Activated CD4-positive, alpha-beta T cell treated with anti-CD3 and anti-CD28 coated beads, Interleukin-2, amount 10 ng/mL, durations not matched to agents 7 days and 5 days (primary cell): ENCODE measurements around the gene MAN2A2. TPM values are rescaled to one million over a fixed set of nuclear protein-coding genes. Genes with fewer than 3 reads are reported as not detected.

Experiments used
- CTCF ChIA-PET: fragments of 350-600 bp; sonication (Branson Sonifier 250); formaldehyde crosslinking; loops from one replicate; lab custom pipeline; 2021; ENCODE audit warnings: antibody characterized with exemption; lab: Charles Lee
- POLR2A ChIA-PET: fragments of 350-600 bp; sonication (Branson Sonifier 250); formaldehyde crosslinking; loops from one replicate; lab custom pipeline; 2021; ENCODE audit warnings: antibody characterized with exemption; lab: Charles Lee
- DNase-seq: peaks from one replicate; pipeline ENCODE4 v3.0.0-alpha.2; 2020
- H3K27ac Mint-ChIP-seq: one replicate; pipeline ENCODE4 v1.8.0; 2021; ENCODE audit warnings: mild to moderate bottlenecking, moderate library complexity, mixed read lengths
- H3K27me3 Mint-ChIP-seq: one replicate; pipeline ENCODE4 v1.8.0; 2021; ENCODE audit warnings: mixed read lengths
- H3K36me3 Mint-ChIP-seq: one replicate; pipeline ENCODE4 v1.8.0; 2021; ENCODE audit warnings: low read depth, mixed read lengths
- H3K4me1 Mint-ChIP-seq: one replicate; pipeline ENCODE4 v1.8.0; 2021; ENCODE audit warnings: mixed read lengths
- H3K4me3 Mint-ChIP-seq: one replicate; pipeline ENCODE4 v1.8.0; 2021; ENCODE audit warnings: mild to moderate bottlenecking, moderate library complexity, mixed read lengths
- H3K9me3 Mint-ChIP-seq: one replicate; pipeline ENCODE4 v1.8.0; 2021; ENCODE audit warnings: mixed read lengths
- total RNA-seq, 2 experiments: library from RNA; stranded (reverse); gene quantifications; one replicate each; pipeline ENCODE4 v1.2.3, GENCODE V29; 2021

Gene MAN2A2
- 10 to 100 TPM; 77.4 to 97.4 TPM for total RNA-seq

DNA sequence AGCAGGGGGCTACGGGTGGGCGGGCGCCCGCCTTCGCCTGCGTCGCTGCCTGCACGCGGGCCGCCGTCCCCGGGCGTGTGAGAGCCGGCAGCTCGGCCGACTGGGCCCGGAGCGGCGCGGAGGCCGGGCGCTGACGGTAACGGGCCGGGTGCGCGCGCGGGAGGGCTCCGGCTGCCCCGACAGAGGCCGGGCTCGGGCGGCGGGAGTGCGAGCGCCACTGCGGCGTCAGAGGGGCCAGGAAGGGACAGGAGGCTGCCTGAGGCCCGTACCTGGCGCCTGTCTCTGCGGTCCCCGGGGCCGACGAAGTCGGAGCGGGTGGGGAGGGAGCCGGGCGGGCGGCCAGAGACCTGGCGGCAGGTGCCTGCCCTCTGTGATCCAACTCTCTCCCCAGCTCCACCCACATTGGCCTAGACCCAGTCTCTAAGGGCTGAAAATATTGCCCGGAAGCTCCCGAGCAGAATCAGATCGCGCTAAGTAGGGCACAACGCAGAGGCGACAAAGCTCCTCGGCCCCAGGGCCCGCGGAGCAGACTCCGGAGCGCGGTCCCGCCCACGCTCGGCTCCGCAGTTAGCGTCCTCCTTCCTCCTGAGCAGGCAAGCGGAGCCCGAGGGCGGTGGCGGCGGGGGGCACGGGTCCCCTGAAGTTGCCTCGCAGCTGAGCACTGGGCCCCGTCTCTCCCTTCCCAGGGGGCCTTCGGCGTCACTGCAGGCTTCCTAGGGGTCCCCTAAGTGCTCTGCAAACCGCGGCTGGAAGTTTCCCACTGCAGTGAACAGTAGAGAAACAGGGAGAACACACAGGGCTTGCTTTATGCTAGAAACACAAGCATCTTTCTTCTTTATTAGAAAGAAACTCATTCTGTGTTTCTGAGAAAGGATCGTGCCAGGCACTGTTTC is at the start of gene MAN2A2:
Gene MAN2A2 (plus strand): TSS at position 463 of the 893 bp plus-strand sequence. CDS start 906 bp downstream, outside the sequence.
- H3K9me3 Mint-ChIP-seq: no peaks in the 10 kb centered on the region
- H3K27ac Mint-ChIP-seq: peak within 1 kb of the TSS; percentile 94
- CTCF ChIA-PET: interaction anchor here (0.7 to 6.3 kb wide), 16 partner anchors 8 to 479 kb away, joined by 3 to 63 read pairs (median 4); partner anchors contain the start of genes BLM, FES, HDDC3 and UNC45A
- H3K27me3 Mint-ChIP-seq: no peaks in the 10 kb centered on the region
- POLR2A ChIA-PET: interaction anchor here (0.6 to 1.1 kb wide), 5 partner anchors 19 to 379 kb away, joined by 3 to 6 read pairs (median 4); partner anchors contain the start of gene RCCD1
- DNase-seq: peak; percentile 71
- peaks cover 24% of the 10 kb centered on the region for H3K4me1 Mint-ChIP-seq
- H3K36me3 Mint-ChIP-seq: peaks cover 27% of the 10 kb centered on the region
- H3K4me3 Mint-ChIP-seq: peak within 1 kb of the TSS; percentile 85

DNA sequence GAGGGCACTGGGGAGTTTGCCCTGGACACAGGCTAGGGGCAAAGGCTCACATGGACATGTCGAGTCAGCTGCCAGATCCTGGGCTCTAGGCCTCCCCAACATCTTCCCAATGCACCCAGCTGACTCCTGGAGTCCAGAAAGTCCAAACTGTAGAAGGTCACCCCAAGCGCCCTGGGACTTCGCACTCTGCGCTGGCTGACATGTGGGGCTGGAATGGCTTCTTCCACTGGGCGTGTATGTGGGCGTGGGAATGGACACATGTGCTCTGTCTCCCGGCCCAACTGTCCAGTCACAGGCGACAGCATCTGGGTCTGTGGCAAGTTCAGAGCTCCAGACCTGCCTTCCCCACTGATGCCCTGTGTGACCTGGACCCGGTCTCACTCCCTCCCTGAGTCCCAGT is 48.0 kb upstream of the MAN2A2 start:
- Mint-ChIP-seq H3K36me3 (peaks cover 25% of the 10 kb centered on the region), H3K9me3 (peaks cover 8% of the 10 kb centered on the region), H3K4me1 (peaks cover 89% of the 10 kb centered on the region), H3K4me3 (no peak overlapping the region), H3K27me3 (no peaks in the 10 kb centered on the region), H3K27ac (peak overlapping the region; percentile 91)
- DNase-seq: no peak
- CTCF ChIA-PET: interaction anchor here (0.7 to 2.7 kb wide), 4 partner anchors 9 to 207 kb away, joined by 3 to 8 read pairs (median 6); no protein-coding TSS in a partner anchor
- POLR2A ChIA-PET: no interaction called here

DNA sequence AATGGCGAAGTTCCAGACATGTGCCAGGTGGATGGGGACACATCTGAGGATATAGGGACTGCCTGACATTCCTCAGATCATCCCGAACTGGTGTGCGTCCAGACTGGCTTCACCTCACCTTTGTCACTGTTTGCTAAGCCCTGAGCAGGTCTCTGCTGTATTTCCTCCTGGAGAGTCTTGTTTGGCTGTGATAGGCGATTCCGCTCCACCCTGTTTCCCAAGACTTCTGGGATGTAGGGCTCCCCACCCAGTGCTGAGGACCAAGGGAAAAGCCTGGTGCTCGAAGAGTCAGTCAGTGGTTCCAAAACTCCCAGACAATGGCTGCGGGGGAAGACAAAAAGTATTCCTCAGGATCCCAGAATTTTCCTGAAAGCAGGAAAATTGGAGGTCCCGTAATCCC is 45.8 kb upstream of the MAN2A2 start:
- H3K4me3 Mint-ChIP-seq: no peak overlapping the region
- H3K27me3 Mint-ChIP-seq: no peaks in the 10 kb centered on the region
- peaks cover 2% of the 10 kb centered on the region for H3K9me3 Mint-ChIP-seq
- peaks cover 77% of the 10 kb centered on the region for H3K4me1 Mint-ChIP-seq
- H3K27ac Mint-ChIP-seq: peak overlapping the region; percentile 84
- CTCF ChIA-PET: interaction anchor here (1.0 to 2.2 kb wide), 3 partner anchors 10 to 42 kb away, joined by 3 to 9 read pairs (median 3); partner anchors contain the start of gene FURIN
- no peak for DNase-seq
- peaks cover 13% of the 10 kb centered on the region for H3K36me3 Mint-ChIP-seq
- POLR2A ChIA-PET: no interaction called here

DNA sequence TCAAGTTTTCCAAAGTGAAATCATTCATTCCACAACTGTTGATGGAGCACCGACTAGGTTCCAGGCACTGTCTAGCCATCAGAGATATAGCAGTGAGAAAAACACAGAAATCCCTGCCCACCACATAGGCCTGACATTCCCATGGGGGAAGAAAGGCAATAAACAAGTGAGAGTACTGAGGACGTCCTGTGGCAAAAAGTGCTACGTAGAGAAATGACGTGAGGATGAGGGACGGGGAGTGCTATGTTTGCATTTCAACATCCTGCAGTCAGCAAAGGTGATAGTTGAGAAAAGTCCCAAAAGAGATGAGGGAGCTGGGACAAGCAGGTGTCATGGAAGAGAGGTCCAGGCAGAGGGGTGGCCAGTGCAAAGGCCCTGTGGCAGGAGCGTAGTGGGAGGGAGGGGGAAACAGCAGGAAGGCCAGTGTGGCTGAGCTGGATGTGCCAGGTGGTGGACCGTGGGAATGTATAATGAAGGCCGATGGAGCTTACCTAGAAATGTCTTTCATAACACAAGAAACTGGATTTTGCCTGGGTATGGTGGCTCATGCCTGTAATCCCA is 45.1 kb upstream of the MAN2A2 start:
- ChIA-PET POLR2A (no interaction called here), CTCF (interaction anchor here (0.8 to 2.2 kb wide), 6 partner anchors 10 to 43 kb away, joined by 3 to 9 read pairs (median 4); partner anchors contain the start of gene FURIN)
- Mint-ChIP-seq H3K4me3 (no peak overlapping the region), H3K27ac (peak overlapping the region; percentile 84), H3K27me3 (no peaks in the 10 kb centered on the region), H3K36me3 (peaks cover 7% of the 10 kb centered on the region), H3K9me3 (peaks cover 1% of the 10 kb centered on the region), H3K4me1 (peaks cover 76% of the 10 kb centered on the region)
- no peak for DNase-seq

DNA sequence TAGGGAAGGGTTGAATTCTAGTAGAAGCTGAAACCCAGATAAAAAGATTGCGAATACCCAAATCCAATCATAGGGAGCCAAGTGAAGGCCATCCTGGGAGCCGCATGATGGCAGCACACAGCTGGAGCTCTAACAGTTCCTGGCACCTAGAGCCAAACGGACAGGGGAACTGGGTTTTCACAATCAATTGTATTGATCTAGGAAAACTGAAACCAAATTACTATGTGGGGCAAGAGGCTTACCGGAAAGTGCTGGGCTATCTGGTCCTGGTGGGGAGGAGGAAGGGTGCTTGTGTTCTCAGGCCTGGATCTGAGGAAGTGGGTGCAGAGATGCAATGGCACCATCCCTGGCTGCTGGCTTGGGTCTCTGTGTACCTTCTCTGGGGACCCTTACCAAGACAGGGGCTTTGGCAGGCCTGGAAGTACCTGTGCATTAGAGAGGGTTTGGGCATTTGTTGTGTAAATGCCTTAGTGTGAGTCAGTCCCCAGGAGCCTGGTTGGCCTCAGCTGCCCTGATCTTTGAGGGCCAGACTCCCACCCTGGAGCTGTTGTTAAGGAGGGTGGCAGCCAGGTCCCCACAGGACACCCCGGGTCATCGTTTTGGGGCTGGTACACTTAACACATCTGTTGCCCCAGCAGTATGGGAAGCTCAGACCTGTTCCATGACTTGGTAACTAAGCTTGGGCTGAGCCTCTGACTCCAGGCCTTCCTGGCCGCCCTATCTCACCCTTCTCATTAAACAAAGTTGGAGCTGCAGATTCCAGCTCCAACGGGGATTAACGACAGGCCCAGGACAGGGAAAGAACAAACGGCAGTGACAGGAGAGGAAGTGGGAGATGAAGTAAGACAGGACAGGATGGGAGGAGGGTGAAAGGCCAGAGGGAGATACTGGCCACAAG is 43.6 kb upstream of the MAN2A2 start:
- Mint-ChIP-seq H3K4me3 (no peak overlapping the region), H3K9me3 (no peaks in the 10 kb centered on the region), H3K36me3 (peaks cover 3% of the 10 kb centered on the region), H3K4me1 (peaks cover 71% of the 10 kb centered on the region), H3K27me3 (no peaks in the 10 kb centered on the region), H3K27ac (peak overlapping the region; percentile 55)
- no peak for DNase-seq
- CTCF ChIA-PET: interaction anchor here (0.6 to 2.2 kb wide), 9 partner anchors 8 to 1904 kb away, joined by 3 to 9 read pairs (median 4); partner anchors contain the start of gene FURIN
- POLR2A ChIA-PET: no interaction called here

DNA sequence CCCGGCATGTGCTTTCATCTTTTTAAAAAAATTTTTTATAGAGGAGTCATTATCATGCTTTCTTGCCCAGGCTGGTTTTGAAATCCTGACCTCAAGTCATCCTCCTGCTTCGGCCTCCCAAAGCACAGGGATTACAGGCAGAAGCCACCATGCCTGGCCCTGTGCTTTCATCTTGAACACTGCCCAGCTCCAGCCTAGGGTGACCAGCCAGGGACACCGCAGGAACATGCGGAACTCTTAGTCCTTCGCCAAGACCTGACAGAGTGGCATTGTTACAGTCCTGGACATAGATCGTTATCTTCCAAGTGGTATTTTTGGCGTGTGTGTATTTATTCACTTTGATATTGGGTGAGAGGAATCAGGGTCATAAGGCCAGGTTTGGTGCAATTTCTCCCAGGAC is 42.7 kb upstream of the MAN2A2 start:
- POLR2A ChIA-PET: no interaction called here

DNA sequence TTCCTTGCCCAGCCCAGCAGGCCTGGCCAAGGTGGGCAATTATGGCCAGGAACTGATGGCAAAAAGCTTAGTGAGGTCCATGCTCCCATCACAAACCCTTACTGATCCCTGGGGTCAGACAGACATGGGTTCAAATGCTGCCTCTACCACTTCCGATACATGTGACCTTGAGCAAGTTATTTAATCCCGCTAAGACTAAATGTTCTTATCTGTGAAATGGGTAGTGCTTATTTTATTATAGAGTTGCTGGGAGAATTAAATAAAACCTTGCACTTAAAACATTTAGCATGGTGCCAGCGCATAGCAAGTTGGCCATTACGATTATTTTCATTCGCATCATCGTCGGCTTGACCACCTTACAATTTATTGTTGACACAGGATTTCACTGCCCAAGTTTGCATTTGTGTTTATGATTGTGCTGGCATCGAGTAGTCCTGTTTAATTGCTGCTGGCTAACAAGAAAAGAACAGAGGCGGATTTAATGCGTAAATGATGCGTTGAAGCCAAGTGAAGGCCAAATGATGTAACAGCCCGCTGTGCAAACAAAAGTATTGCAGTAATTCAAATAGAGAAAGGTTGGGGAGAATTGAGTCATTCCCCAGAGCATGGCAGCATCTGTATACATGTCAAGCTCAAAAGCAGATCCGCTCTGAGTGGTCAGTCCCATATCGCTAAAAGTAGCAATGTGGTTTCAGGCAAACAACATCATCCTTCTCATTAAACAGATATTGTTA is 42.0 kb upstream of the MAN2A2 start:
- Mint-ChIP-seq H3K9me3 (no peaks in the 10 kb centered on the region), H3K36me3 (no peaks in the 10 kb centered on the region), H3K4me3 (no peak overlapping the region), H3K27ac (no peak overlapping the region), H3K4me1 (peaks cover 58% of the 10 kb centered on the region), H3K27me3 (no peaks in the 10 kb centered on the region)
- DNase-seq: no peak
- POLR2A ChIA-PET: no interaction called here
- CTCF ChIA-PET: no interaction called here

More for the DNA sequence above, 42.7 kb upstream of the MAN2A2 start:
- no peak for DNase-seq
- H3K36me3 Mint-ChIP-seq: no peaks in the 10 kb centered on the region
- H3K27ac Mint-ChIP-seq: no peak overlapping the region
- no peaks in the 10 kb centered on the region for H3K9me3 Mint-ChIP-seq
- no peaks in the 10 kb centered on the region for H3K27me3 Mint-ChIP-seq
- CTCF ChIA-PET: interaction anchor here (0.8 to 2.2 kb wide), 4 partner anchors 8 to 34 kb away, joined by 4 to 5 read pairs (median 4); partner anchors contain the start of gene FURIN
- H3K4me3 Mint-ChIP-seq: no peak overlapping the region
- peaks cover 61% of the 10 kb centered on the region for H3K4me1 Mint-ChIP-seq

DNA sequence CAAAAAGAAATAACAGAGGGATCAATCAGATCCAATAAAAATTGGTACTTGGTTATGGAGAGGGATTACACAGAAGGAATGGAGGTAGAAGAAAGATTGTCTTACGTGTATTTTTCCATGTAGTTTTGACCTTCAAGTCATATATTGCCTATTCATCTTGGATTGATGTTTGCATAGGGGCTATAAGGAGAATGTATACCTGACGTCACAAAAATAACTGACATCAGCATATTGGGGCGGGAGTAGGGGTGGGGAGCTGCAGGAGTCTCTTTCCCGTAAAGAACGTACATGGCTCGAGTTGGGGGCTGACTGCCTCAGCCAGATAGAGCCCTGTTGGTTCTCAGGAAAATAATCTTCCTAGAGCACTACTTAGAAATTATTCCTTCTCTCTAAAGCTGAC is 40.6 kb upstream of the MAN2A2 start:
- no peak overlapping the region for H3K27ac Mint-ChIP-seq
- H3K4me3 Mint-ChIP-seq: no peak overlapping the region
- DNase-seq: no peak
- no peaks in the 10 kb centered on the region for H3K9me3 Mint-ChIP-seq
- ChIA-PET CTCF (no interaction called here), POLR2A (no interaction called here)
- no peaks in the 10 kb centered on the region for H3K36me3 Mint-ChIP-seq
- H3K4me1 Mint-ChIP-seq: peaks cover 54% of the 10 kb centered on the region
- no peaks in the 10 kb centered on the region for H3K27me3 Mint-ChIP-seq

DNA sequence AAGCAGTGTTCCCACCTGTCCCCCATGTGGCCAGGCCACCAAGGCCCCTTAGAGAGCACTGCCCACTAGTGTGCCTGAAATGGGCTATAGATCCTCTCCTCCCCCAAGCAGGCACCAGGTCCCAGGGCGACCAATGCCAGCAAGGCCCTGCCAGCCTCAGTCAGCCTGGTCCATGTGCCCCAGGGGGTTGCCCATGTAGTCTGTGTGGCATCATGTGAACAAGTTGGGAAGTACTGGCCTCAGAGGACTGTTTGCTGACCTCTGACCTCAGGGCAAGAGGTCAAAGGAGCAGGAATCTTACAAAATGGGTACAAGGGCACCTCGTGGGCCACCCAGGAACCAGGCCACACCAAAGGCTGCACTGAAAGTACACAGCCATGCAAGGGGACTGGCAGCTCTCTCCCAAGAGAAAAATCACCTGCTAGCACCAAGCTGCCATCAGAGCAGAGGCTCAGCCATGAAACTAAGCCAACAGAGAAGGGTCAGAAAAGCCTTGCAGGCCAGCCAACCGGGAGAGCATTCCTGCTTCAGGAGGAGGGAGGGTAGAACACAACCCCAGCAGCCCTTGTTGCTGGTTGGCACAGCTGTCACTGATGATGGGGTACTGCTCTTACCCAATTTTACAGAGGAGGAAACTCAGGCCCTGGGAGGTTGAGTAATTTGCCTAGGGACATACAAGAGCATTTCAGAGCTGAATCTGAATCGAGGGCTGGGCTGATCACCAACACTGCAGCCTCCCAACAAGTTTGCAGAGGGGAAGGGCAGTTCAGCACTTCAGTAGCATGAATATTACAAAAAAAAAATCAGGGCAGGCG is 39.9 kb upstream of the MAN2A2 start:
- Mint-ChIP-seq H3K27me3 (no peaks in the 10 kb centered on the region), H3K9me3 (no peaks in the 10 kb centered on the region), H3K36me3 (no peaks in the 10 kb centered on the region), H3K4me3 (no peak overlapping the region), H3K27ac (peak overlapping the region; percentile 47), H3K4me1 (peaks cover 52% of the 10 kb centered on the region)
- no peak for DNase-seq
- POLR2A ChIA-PET: no interaction called here
- CTCF ChIA-PET: interaction anchor here (0.8 to 2.2 kb wide), 8 partner anchors 9 to 543 kb away, joined by 3 to 7 read pairs (median 4); no protein-coding TSS in a partner anchor

DNA sequence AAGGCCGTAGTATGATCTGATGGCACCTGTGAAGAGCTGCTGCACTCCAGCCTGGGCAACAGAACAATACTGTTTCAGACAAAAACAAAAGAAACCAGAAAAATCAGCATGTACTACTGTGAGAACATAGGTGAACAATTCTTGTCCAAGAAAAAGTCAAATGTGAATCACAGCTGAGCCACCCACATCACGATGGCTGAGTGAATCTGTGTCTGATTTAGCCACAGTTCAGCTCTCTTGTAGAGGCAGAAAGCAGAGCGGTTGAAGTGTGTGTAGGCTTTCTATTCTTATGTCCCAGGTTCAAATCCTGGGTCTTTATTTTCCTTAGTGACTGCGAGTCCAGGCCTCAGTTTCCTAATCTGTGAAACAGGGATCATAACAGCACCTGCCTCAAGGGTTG is 39.1 kb upstream of the MAN2A2 start:
- DNase-seq: no peak
- no peaks in the 10 kb centered on the region for H3K27me3 Mint-ChIP-seq
- ChIA-PET POLR2A (no interaction called here), CTCF (interaction anchor here (0.8 to 2.2 kb wide), 8 partner anchors 9 to 544 kb away, joined by 3 to 7 read pairs (median 4); no protein-coding TSS in a partner anchor)
- H3K4me1 Mint-ChIP-seq: peaks cover 60% of the 10 kb centered on the region
- no peak overlapping the region for H3K4me3 Mint-ChIP-seq
- no peaks in the 10 kb centered on the region for H3K9me3 Mint-ChIP-seq
- no peak overlapping the region for H3K27ac Mint-ChIP-seq
- no peaks in the 10 kb centered on the region for H3K36me3 Mint-ChIP-seq

DNA sequence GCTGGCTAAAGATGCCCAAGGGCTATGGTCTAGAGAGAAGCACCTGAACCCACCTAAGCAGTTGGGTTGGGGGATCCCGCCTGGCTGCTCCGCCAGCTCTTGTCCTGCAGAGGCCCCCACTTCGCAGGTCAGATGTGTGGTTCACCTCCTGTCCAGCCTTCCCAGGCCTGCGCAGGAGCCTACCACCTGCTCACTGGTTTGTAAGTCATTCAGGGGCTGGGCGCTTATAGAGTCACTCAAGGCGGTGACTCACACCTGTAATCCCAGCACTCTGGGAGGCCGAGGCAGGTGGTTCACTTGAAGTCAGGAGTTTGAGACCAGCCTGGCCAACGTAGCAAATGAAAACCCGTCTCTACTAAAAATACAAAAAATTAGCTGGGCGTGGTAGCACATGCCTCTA is 38.6 kb upstream of the MAN2A2 start:
- DNase-seq: no peak
- H3K4me1 Mint-ChIP-seq: peaks cover 61% of the 10 kb centered on the region
- no peaks in the 10 kb centered on the region for H3K27me3 Mint-ChIP-seq
- no peaks in the 10 kb centered on the region for H3K9me3 Mint-ChIP-seq
- CTCF ChIA-PET: interaction anchor here (0.8 to 2.2 kb wide), 8 partner anchors 10 to 545 kb away, joined by 3 to 7 read pairs (median 4); no protein-coding TSS in a partner anchor
- no peak overlapping the region for H3K4me3 Mint-ChIP-seq
- H3K27ac Mint-ChIP-seq: no peak overlapping the region
- H3K36me3 Mint-ChIP-seq: no peaks in the 10 kb centered on the region
- POLR2A ChIA-PET: no interaction called here
